ENCODE results near the gene ADAM12. TPM values are rescaled to one million over a fixed set of nuclear protein-coding genes. Genes with fewer than 3 reads are reported as not detected.

Gene ADAM12
- total RNA-seq, 2 experiments from 2014 or later, result 1.2 to 1.5 TPM

DNA sequence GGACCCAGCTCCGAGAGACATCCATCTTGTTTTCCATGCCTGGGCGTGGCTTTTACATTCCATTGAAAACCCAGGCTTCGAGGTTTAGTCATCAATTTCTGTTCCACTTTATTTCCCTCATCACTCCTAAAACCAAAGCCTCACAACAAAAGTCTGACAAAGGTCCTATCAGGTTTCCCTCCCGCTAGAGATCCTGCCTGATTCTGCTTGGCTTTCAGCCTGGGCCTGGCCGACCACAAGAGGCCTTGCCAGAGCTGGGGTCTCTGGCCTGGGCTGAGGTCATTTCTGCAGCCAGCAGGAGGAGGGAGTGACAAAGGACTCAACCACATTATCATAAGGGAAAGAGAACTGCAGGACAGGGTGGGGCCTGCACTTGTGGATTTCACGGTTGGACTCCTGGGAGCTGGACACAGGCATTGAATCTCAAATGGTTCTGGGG, 324.9 kb downstream of the ADAM12 start:
- Histone ChIP-seq H3K36me3 (ENCODE audit: insufficient read depth, low read length) (no peaks in the 10 kb centered on the region), H3K27me3 (ENCODE audit: control insufficient read depth in 1 of 2, insufficient read depth in 2 of 2, low read length in 2 of 2) (no peaks in the 10 kb centered on the region), H3K4me1 (ENCODE audit: insufficient read depth, low read length) (no peaks in the 10 kb centered on the region), H3K9me3 (ENCODE audit: control insufficient read depth in 1 of 2, insufficient read depth in 1 of 2, low read length in 2 of 2) (peaks cover 0 to 14% of the 10 kb centered on the region in 2 experiments), H3K27ac (ENCODE audit: low read depth in 1 of 2, low read length in 2 of 2) (no peak overlapping the region), H3K4me3 (ENCODE audit: low read length) (no peak overlapping the region)
- no peak overlapping the region for H3K27ac Mint-ChIP-seq
- DNase-seq, result no peak
- ChIA-PET POLR2A (no interaction called here), CTCF (no interaction called here)
- ATAC-seq (ENCODE audit: poor library complexity), result no peak
- intact Hi-C loops (cut with DNase I, micrococcal nuclease), result no loop called here
- no peaks in the 10 kb centered on the region for H3K36me3 Mint-ChIP-seq (ENCODE audit: low read depth)
- no peaks in the 10 kb centered on the region for H3K9me3 Mint-ChIP-seq
- H3K27me3 Mint-ChIP-seq, result peaks cover 9% of the 10 kb centered on the region
- TF ChIP-seq, protein P1, sequence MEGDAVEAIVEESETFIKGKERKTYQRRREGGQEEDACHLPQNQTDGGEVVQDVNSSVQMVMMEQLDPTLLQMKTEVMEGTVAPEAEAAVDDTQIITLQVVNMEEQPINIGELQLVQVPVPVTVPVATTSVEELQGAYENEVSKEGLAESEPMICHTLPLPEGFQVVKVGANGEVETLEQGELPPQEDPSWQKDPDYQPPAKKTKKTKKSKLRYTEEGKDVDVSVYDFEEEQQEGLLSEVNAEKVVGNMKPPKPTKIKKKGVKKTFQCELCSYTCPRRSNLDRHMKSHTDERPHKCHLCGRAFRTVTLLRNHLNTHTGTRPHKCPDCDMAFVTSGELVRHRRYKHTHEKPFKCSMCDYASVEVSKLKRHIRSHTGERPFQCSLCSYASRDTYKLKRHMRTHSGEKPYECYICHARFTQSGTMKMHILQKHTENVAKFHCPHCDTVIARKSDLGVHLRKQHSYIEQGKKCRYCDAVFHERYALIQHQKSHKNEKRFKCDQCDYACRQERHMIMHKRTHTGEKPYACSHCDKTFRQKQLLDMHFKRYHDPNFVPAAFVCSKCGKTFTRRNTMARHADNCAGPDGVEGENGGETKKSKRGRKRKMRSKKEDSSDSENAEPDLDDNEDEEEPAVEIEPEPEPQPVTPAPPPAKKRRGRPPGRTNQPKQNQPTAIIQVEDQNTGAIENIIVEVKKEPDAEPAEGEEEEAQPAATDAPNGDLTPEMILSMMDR (IDR thresholded peaks at IDR 0.05), result no peak
- no peak overlapping the region for H3K4me3 Mint-ChIP-seq
- no peaks in the 10 kb centered on the region for H3K4me1 Mint-ChIP-seq (ENCODE audit: low read depth)

DNA sequence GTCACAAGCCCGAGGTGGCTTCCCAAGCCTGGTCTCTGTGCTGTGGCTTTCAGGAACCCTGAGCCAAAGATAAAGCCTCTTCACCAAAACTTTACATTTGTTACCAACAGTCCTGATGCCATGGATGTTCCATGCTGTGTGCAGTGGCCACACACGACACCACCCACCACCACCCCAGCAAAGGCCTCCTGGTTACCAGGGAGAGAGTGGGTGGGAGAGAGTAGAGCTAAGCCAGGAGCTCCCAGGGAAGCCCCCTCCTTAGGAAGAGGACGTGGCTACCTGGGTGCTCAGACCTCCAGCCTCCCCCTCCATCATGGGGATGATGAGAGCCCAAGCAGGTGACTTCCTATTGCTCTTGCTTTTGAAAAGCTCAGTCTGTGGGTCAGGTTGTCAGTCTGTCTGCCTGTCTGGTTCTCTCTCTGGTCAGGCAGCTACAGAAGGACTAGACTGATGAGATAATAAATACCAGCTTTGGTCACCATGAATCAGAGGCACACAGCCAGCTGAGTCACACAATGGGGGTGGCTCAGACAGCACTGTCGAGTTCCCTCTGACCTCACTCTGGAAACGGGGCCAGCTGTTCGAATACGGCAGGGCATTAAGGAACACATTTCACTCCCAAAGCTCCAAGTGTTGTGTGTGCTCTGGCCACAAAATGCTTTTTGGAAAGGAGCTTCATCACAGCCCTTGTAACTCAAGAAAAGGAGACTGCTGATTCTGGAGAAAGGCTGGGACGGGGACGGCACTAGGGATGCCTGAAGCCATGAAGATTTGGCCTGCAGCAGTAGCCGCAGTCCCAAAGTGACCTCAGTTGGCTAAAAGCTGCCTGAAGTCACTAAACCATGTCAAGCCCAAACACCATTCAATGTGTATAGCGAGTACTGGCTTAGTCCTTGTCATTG, 325.9 kb downstream of the ADAM12 start:
- no peaks in the 10 kb centered on the region for H3K27me3 ChIP-seq (ENCODE audit: control insufficient read depth in 1 of 2, insufficient read depth in 2 of 2, low read length in 2 of 2)
- intact Hi-C loops (cut with DNase I, micrococcal nuclease), result no loop called here
- H3K27ac ChIP-seq (ENCODE audit: low read depth in 1 of 2, low read length in 2 of 2), result no peak overlapping the region
- DNase-seq (peak in 1 of 14 experiments; percentile 29), ATAC-seq (ENCODE audit: poor library complexity) (no peak)
- no peaks in the 10 kb centered on the region for H3K36me3 Mint-ChIP-seq (ENCODE audit: low read depth)
- no peaks in the 10 kb centered on the region for H3K4me1 Mint-ChIP-seq (ENCODE audit: low read depth)
- H3K4me3 Mint-ChIP-seq, result no peak overlapping the region
- H3K36me3 ChIP-seq (ENCODE audit: insufficient read depth, low read length), result no peaks in the 10 kb centered on the region
- ChIA-PET POLR2A (no interaction called here), CTCF (no interaction called here)
- no peaks in the 10 kb centered on the region for H3K4me1 ChIP-seq (ENCODE audit: insufficient read depth, low read length)
- H3K27me3 Mint-ChIP-seq, result peaks cover 9% of the 10 kb centered on the region
- H3K9me3 ChIP-seq (ENCODE audit: control insufficient read depth in 1 of 2, insufficient read depth in 1 of 2, low read length in 2 of 2), result peaks cover 0 to 14% of the 10 kb centered on the region in 2 experiments
- no peak overlapping the region for H3K4me3 ChIP-seq (ENCODE audit: low read length)
- H3K27ac Mint-ChIP-seq, result no peak overlapping the region
- H3K9me3 Mint-ChIP-seq, result no peaks in the 10 kb centered on the region
- TF ChIP-seq, protein P1 (IDR thresholded peaks at IDR 0.05), result no peak

DNA sequence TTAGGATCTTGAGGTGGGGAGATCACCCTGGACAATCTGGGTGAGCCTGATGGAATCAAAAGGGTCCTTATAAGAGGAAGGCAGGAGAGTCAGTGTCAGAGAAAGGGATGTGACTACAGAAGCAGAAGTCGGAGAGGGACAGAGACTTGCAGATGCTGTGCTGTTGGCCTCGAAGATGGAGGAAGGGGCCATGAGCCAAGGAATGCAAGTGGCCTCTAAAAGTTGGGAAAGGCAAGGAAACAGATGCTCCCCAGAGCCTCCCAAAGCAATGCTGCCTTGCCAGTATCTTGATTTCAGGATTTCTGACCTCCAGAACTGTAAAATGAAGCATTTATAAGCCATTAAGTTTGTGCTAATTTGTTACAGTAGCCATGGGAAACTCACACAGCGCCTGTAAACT, 326.8 kb downstream of the ADAM12 start:
- H3K4me1 Mint-ChIP-seq (ENCODE audit: low read depth), result no peaks in the 10 kb centered on the region
- ChIA-PET CTCF (no interaction called here), POLR2A (no interaction called here)
- no peaks in the 10 kb centered on the region for H3K36me3 ChIP-seq (ENCODE audit: insufficient read depth, low read length)
- no peaks in the 10 kb centered on the region for H3K27me3 ChIP-seq (ENCODE audit: control insufficient read depth in 1 of 2, insufficient read depth in 2 of 2, low read length in 2 of 2)
- peaks cover 0 to 14% of the 10 kb centered on the region in 2 experiments for H3K9me3 ChIP-seq (ENCODE audit: control insufficient read depth in 1 of 2, insufficient read depth in 1 of 2, low read length in 2 of 2)
- H3K36me3 Mint-ChIP-seq (ENCODE audit: low read depth), result no peaks in the 10 kb centered on the region
- no peak overlapping the region for H3K27ac ChIP-seq (ENCODE audit: low read depth in 1 of 2, low read length in 2 of 2)
- H3K27ac Mint-ChIP-seq, result no peak overlapping the region
- intact Hi-C loops (cut with DNase I, micrococcal nuclease), result no loop called here
- ATAC-seq (ENCODE audit: poor library complexity), result no peak
- no peak for DNase-seq
- no peak overlapping the region for H3K4me3 Mint-ChIP-seq
- H3K27me3 Mint-ChIP-seq, result peaks cover 9% of the 10 kb centered on the region
- no peaks in the 10 kb centered on the region for H3K4me1 ChIP-seq (ENCODE audit: insufficient read depth, low read length)
- no peak overlapping the region for H3K4me3 ChIP-seq (ENCODE audit: low read length)
- no peaks in the 10 kb centered on the region for H3K9me3 Mint-ChIP-seq
- TF ChIP-seq, protein P1 (IDR thresholded peaks at IDR 0.05), result no peak

Data from CD4-positive, alpha-beta T cell (primary cell).